Pulmonary artery endothelial cell (primary cell): ENCODE data around the gene PANX1. TPM values are rescaled to one million over a fixed set of nuclear protein-coding genes. Genes with fewer than 3 reads are reported as not detected.
"Not testable (repeated sequence)": the region's sequence is repeated elsewhere in the genome, so short reads cannot be mapped to it uniquely, and the experiment has no call there.

Source experiments
- DNase-seq: peaks from one replicate; pipeline ENCODE4 v3.0.0-alpha.2; 2011; ENCODE audit warnings: low read depth, low spot score
- total RNA-seq: library from RNA; depleted of rRNA; stranded (reverse); fragments of >200 nt; gene quantifications from 2 replicates; pipeline ENCODE4 v1.2.3, GENCODE V29; 2014

The PANX1 gene
- total RNA-seq, 1 donor from 2014 or later: 28.8 TPM

GRCh38 chr11:94149431-94150017 lies 20.9 kb downstream of the PANX1 start:
- DNase-seq: no peak

- no peak for DNase-seq
Measured at GRCh38 chr11:94150056-94150455, 21.4 kb downstream of the PANX1 start.

- DNase-seq: no peak
Measured at GRCh38 chr11:94150704-94151685, 22.4 kb downstream of the PANX1 start.

GRCh38 chr11:94151903-94152677 lies 23.4 kb downstream of the PANX1 start:
- DNase-seq: no peak

GRCh38 chr11:94152678-94153065 lies 24.0 kb downstream of the PANX1 start:
- DNase-seq: no peak

GRCh38 chr11:94153320-94153719 lies 24.7 kb downstream of the PANX1 start:
- no peak for DNase-seq

- DNase-seq: no peak
Measured at GRCh38 chr11:94154095-94154856, 25.6 kb downstream of the PANX1 start.

GRCh38 chr11:94157339-94157738 lies 28.7 kb downstream of the PANX1 start:
- not testable (repeated sequence) for DNase-seq

- no peak for DNase-seq
Measured at GRCh38 chr11:94168882-94169281, 40.2 kb downstream of the PANX1 start.

GRCh38 chr11:94169516-94169915 lies 40.9 kb downstream of the PANX1 start:
- no peak for DNase-seq

GRCh38 chr11:94169930-94170545 lies 41.4 kb downstream of the PANX1 start:
- DNase-seq: no peak

GRCh38 chr11:94170953-94171352 lies 42.3 kb downstream of the PANX1 start:
- DNase-seq: no peak

GRCh38 chr11:94171693-94172440 lies 43.2 kb downstream of the PANX1 start:
- no peak for DNase-seq

- no peak for DNase-seq
Measured at GRCh38 chr11:94175535-94175934, 46.9 kb downstream of the PANX1 start.

GRCh38 chr11:94178331-94178730 lies 49.7 kb downstream of the PANX1 start:
- no peak for DNase-seq

GRCh38 chr11:94179696-94180095 lies 51.1 kb downstream of the PANX1 start:
- no peak for DNase-seq

GRCh38 chr11:94181526-94181925 lies 52.9 kb downstream of the PANX1 start:
- DNase-seq: no peak

GRCh38 chr11:94181943-94182342 lies 53.3 kb downstream of the PANX1 start:
- no peak for DNase-seq

- no peak for DNase-seq
Measured at GRCh38 chr11:94183251-94183885, 54.7 kb downstream of the PANX1 start.

- peak; percentile 27 for DNase-seq
Measured at GRCh38 chr11:94183886-94184264, 55.2 kb downstream of the PANX1 start.
